A673 (cell line): ENCODE measurements around the gene LHX4.

Experiments
- EZH2 ChIP-seq: fragments of 200-600 bp; sonication (generic); IDR thresholded peaks from 2 replicates; pipeline ENCODE4 v1.6.1; 2017; ENCODE audit warnings: borderline replicate concordance, low read depth, mild to moderate bottlenecking, mixed read lengths, antibody characterized with exemption, low read length; ENCODE audit not compliant: poor library complexity, severe bottlenecking
- TF ChIP-seq, protein P1 (sequence below): fragments of 300-800, 200-600 bp; sonication (generic); conservative IDR thresholded peaks from 2 replicates; pipeline ENCODE4 v1.5.1; 2017; ENCODE audit warnings: low read depth, mild to moderate bottlenecking, antibody characterized with exemption, low read length, moderate library complexity, mixed read lengths

DNA sequence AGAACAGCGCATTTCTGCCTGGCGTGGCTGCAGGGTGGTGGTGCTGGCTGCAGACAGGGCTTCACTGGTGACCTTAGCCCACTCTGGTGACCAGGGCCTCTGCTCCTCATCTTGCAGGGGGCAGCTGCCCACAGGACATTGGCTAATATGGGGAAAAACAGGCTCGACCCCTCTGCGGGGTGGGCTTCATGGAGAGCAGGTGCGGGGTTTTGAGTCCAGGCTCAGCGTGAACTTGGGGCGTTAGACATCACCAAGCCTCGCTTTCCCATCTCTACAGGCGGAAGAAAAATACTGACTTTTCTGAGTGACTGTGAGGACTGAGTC is 24.4 kb downstream of the LHX4 start:
- TF ChIP-seq, protein P1, sequence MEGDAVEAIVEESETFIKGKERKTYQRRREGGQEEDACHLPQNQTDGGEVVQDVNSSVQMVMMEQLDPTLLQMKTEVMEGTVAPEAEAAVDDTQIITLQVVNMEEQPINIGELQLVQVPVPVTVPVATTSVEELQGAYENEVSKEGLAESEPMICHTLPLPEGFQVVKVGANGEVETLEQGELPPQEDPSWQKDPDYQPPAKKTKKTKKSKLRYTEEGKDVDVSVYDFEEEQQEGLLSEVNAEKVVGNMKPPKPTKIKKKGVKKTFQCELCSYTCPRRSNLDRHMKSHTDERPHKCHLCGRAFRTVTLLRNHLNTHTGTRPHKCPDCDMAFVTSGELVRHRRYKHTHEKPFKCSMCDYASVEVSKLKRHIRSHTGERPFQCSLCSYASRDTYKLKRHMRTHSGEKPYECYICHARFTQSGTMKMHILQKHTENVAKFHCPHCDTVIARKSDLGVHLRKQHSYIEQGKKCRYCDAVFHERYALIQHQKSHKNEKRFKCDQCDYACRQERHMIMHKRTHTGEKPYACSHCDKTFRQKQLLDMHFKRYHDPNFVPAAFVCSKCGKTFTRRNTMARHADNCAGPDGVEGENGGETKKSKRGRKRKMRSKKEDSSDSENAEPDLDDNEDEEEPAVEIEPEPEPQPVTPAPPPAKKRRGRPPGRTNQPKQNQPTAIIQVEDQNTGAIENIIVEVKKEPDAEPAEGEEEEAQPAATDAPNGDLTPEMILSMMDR: no peak
- TF ChIP-seq EZH2: no peak
